HG03442 (cell line): Measurements from ENCODE around the gene MTMR3.

ENCODE experiments used
- ATAC-seq: cut with Tn5 transposase; IDR thresholded peaks from one replicate; pipeline ENCODE4 v1.9.1; 2021; ENCODE audit warnings: mild to moderate bottlenecking, moderate library complexity; ENCODE audit not compliant: unreplicated experiment

MTMR3 gene

GRCh38 chr22:30023099-30023660 is 140.2 kb downstream of the MTMR3 start:
- ATAC-seq: no peak

- no peak for ATAC-seq
Observed at GRCh38 chr22:30024231-30024630, 141.3 kb downstream of the MTMR3 start.

GRCh38 chr22:30025221-30025620 is 142.2 kb downstream of the MTMR3 start:
- no peak for ATAC-seq

- ATAC-seq: no peak
Observed at GRCh38 chr22:30026756-30027155, 143.8 kb downstream of the MTMR3 start.

- ATAC-seq: no peak
Observed at GRCh38 chr22:30027169-30027568, 144.2 kb downstream of the MTMR3 start.

- no peak for ATAC-seq
Observed at GRCh38 chr22:30027791-30028190, 144.8 kb downstream of the MTMR3 start.

- no peak for ATAC-seq
Observed at GRCh38 chr22:30028731-30029130, 145.8 kb downstream of the MTMR3 start.

- ATAC-seq: no peak
Observed at GRCh38 chr22:30029512-30029911, 146.5 kb downstream of the MTMR3 start.

GRCh38 chr22:30030329-30030728 is 147.4 kb downstream of the MTMR3 start:
- ATAC-seq: no peak

GRCh38 chr22:30031328-30031727 is 148.4 kb downstream of the MTMR3 start:
- no peak for ATAC-seq

GRCh38 chr22:30031764-30032455 is 148.9 kb downstream of the MTMR3 start:
- ATAC-seq: no peak

GRCh38 chr22:30033137-30033536 is 150.2 kb downstream of the MTMR3 start:
- ATAC-seq: no peak

- no peak for ATAC-seq
Observed at GRCh38 chr22:30033901-30034300, 150.9 kb downstream of the MTMR3 start.

- no peak for ATAC-seq
Observed at GRCh38 chr22:30036656-30037055, 153.7 kb downstream of the MTMR3 start.

- ATAC-seq: no peak
Observed at GRCh38 chr22:30038219-30038618, 155.2 kb downstream of the MTMR3 start.

GRCh38 chr22:30040499-30041260 is 157.7 kb downstream of the MTMR3 start:
- ATAC-seq: no peak

GRCh38 chr22:30041475-30041874 is 158.5 kb downstream of the MTMR3 start:
- no peak for ATAC-seq

- no peak for ATAC-seq
Observed at GRCh38 chr22:30041881-30042280, 158.9 kb downstream of the MTMR3 start.

- no peak for ATAC-seq
Observed at GRCh38 chr22:30043161-30043560, 160.2 kb downstream of the MTMR3 start.

GRCh38 chr22:30044369-30044768 is 161.4 kb downstream of the MTMR3 start:
- no peak for ATAC-seq

GRCh38 chr22:30044881-30045493 is 162.0 kb downstream of the MTMR3 start:
- ATAC-seq: no peak

GRCh38 chr22:30045494-30045887 is 162.5 kb downstream of the MTMR3 start:
- no peak for ATAC-seq
